ENCODE measurements around the gene FFAR1.

The FFAR1 gene

GRCh38 chr19:35395382-35396199, 47.9 kb downstream of the FFAR1 start:
- peak; percentile 21 for DNase-seq

DNA sequence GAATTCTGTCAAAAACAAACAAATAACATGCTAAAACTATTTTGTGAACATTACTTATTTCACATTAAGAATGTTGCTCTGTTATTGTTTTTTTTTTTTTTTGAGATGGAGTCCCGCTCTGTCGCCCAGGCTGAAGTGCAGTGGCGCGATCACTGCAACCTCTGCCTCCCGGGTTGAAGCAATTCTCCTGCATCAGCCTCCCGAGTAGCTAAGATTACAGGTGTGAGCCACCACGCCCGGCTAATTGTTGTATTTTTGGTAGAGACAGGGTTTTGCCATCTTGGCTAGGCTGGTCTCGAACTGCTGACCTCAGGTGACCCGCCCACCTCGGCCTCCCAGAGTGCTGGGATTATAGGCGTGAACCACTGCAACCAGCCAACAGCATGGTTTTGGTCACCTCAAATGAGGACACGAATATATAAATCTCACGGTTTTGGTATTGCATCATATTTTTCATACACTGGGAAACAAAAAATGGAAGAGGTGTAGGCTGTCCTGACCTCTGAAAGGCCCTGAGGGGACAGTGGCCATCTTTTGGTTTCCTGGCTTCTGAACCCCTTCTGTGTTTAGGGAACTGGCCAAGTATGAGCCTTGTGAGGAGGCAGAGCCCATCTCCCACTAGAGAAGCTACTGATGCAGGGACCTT, 48.7 kb downstream of the FFAR1 start:
- DNase-seq: no peak

DNA sequence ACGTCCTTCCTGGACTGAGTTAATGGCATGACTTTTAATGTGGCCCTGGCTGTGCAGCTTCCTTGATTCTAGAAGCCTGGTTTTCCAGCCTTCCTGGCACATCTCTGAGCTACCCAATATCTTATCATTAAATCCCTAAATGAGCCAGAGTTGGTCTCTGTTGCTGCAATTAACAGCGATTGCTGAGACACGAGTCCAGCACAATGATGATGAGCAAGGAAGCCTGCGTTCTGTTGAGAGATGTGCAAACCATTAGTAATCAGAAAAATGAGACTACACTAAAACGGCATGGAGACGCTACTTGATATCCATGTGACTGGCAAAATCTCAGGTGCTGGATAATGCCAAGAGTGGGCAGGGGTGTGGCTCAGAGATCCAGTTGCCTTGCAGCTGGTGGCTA, 49.4 kb downstream of the FFAR1 start:
- DNase-seq: no peak

Measured in femur (tissue), 1 donor.